PC-3 (cell line): ENCODE results near the gene PAH.

ENCODE experiments used
- CTCF ChIP-seq: fragments of 300-600 bp; sonication (generic); conservative IDR thresholded peaks from 2 replicates; pipeline ENCODE4 v1.5.1; 2017; ENCODE audit warnings: antibody characterized with exemption, low read depth, mild to moderate bottlenecking, low read length
- EZH2 ChIP-seq: fragments of 300-600 bp; sonication (generic); IDR thresholded peaks from one replicate; pipeline ENCODE4 v1.6.1; 2017; ENCODE audit warnings: antibody characterized with exemption, mild to moderate bottlenecking, low read length; ENCODE audit not compliant: unreplicated experiment
- EZH2phosphoT487 ChIP-seq: fragments of 300-600 bp; sonication (generic); IDR thresholded peaks from 2 replicates; pipeline ENCODE4 v1.6.1; 2018; ENCODE audit warnings: mild to moderate bottlenecking, antibody characterized with exemption, low read length, borderline replicate concordance

- TF ChIP-seq CTCF (no peak), EZH2phosphoT487 (no peak), EZH2 (no peak)
These were observed 42.3 kb upstream of the PAH start for GRCh38 chr12:102959391-102959790.
